Measurements from ENCODE around the gene REX1BD.

DNA sequence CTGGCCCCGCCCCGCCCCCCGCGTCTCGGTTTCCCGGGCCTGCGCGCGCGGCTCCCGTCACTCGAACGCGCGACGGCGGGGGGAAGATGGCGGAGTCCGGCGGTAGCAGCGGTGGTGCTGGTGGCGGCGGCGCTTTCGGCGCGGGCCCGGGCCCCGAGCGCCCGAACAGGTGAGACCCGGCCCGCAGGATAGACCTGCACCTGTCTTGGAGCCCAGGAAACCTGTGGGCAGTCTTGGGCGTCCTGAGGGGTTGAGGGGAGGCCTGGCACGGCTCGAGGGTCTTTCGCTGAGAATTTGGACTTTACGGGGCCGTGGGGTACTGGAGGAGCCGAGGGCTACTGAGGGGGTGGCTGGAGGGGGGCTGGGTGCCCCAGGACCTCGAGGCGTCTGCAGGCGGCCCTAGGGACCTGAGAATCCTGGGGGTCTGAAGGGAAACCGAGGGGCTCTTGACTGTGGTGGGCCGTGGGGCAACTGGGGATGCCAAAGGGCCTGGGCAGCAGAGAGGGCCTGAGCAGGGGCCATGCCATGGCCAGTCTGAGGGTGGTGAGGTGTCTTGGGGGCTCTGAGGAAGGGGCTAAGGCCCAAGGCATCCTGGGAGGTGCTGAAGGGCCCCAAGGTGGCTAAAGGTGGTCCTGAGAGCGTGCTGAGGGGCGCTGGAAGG is 48.5 kb downstream of the REX1BD start, which contains the start of gene KLHL26:
- TF ChIP-seq CTCF (IDR thresholded peaks at IDR 0.05): no peak
- TF ChIP-seq POLR2A (IDR thresholded peaks at IDR 0.05): no peak
- no peak for TF ChIP-seq EP300 (IDR thresholded peaks at IDR 0.05)
- TF ChIP-seq POLR2AphosphoS5 (IDR thresholded peaks at IDR 0.05): peak in 1 of 3 donors; percentile 23

Measured in suprapubic skin (tissue), 4 donors.